ENCODE data around the gene OR1D5.

- TF ChIP-seq EP300 (IDR thresholded peaks at IDR 0.05; ENCODE audit: borderline replicate concordance in 1 of 2, low read depth in 1 of 2, low read length in 1 of 2) (no peak), GABPA (IDR thresholded peaks at IDR 0.05; ENCODE audit: low read depth) (no peak), RXRA (IDR thresholded peaks at IDR 0.05; ENCODE audit: borderline replicate concordance, low read depth) (no peak), REST (IDR thresholded peaks at IDR 0.05; ENCODE audit: low read depth, low read length) (no peak), RFX5 (IDR thresholded peaks at IDR 0.05; ENCODE audit: low read length) (no peak), NFIC (IDR thresholded peaks at IDR 0.05; ENCODE audit: borderline replicate concordance) (no peak), SIN3A (IDR thresholded peaks at IDR 0.05; ENCODE audit: borderline replicate concordance, low read depth, low read length) (no peak), CHD2 (IDR thresholded peaks at IDR 0.05; ENCODE audit: low read length, partially characterized antibody) (no peak)
- TF ChIP-seq, protein P1, sequence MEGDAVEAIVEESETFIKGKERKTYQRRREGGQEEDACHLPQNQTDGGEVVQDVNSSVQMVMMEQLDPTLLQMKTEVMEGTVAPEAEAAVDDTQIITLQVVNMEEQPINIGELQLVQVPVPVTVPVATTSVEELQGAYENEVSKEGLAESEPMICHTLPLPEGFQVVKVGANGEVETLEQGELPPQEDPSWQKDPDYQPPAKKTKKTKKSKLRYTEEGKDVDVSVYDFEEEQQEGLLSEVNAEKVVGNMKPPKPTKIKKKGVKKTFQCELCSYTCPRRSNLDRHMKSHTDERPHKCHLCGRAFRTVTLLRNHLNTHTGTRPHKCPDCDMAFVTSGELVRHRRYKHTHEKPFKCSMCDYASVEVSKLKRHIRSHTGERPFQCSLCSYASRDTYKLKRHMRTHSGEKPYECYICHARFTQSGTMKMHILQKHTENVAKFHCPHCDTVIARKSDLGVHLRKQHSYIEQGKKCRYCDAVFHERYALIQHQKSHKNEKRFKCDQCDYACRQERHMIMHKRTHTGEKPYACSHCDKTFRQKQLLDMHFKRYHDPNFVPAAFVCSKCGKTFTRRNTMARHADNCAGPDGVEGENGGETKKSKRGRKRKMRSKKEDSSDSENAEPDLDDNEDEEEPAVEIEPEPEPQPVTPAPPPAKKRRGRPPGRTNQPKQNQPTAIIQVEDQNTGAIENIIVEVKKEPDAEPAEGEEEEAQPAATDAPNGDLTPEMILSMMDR (IDR thresholded peaks at IDR 0.05): no peak
Measured at GRCh38 chr17:3040882-3041281, 22.5 kb downstream of the OR1D5 start.

Data from SK-N-SH (cell line).